ENCODE results near the gene PKP1. TPM values are rescaled to one million over a fixed set of nuclear protein-coding genes. Genes with fewer than 3 reads are reported as not detected.

Gene PKP1
- total and polyA plus RNA-seq, 4 experiments from 2014 or later, result not detected

DNA sequence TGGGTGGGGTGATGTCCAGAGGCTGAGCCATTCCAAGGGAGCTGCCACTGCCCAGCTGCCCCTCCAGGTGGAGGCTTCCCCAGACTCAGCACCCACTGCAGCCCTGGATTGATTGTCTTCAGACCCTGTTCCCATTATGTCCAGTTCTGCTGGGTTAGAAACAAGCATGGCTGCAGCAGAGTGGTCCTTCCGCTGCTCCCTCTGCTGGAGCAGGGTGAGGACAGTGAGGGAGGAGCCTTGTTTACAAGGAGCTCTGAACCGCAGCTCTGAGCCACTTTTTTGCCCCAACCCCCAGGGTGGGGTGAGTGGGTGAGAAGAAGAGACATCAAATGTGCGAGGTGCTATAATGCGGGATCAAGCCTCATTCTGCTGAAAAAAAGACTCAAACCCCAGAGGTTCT, 91.9 kb downstream of the PKP1 start:
- Mint-ChIP-seq H3K36me3 (no peaks in the 10 kb centered on the region), H3K4me1 (no peaks in the 10 kb centered on the region), H3K27ac (no peak overlapping the region), H3K9me3 (no peaks in the 10 kb centered on the region), H3K4me3 (no peak overlapping the region), H3K27me3 (peaks cover 1 to 24% of the 10 kb centered on the region in 2 donors)
- ChIA-PET CTCF (ENCODE audit: partially characterized antibody) (interaction anchor here (0.6 kb wide), 1 partner anchor 27 kb away, joined by 3 read pairs; no protein-coding TSS in a partner anchor), POLR2A (ENCODE audit: partially characterized antibody) (no interaction called here)
- Histone ChIP-seq H3K4me3 (ENCODE audit: low read length in 2 of 2) (no peak overlapping the region), H3K36me3 (ENCODE audit: insufficient read depth, low read length) (no peaks in the 10 kb centered on the region), H3K9me3 (ENCODE audit: control insufficient read depth in 1 of 2, low read length in 2 of 2) (no peaks in the 10 kb centered on the region), H3K4me1 (ENCODE audit: insufficient read depth, low read length) (no peaks in the 10 kb centered on the region), H3K27me3 (ENCODE audit: insufficient read depth, low read length) (no peaks in the 10 kb centered on the region), H3K27ac (ENCODE audit: low read depth, low read length) (no peak overlapping the region)
- intact Hi-C loops (cut with micrococcal nuclease), result no loop called here
- no peak for DNase-seq

DNA sequence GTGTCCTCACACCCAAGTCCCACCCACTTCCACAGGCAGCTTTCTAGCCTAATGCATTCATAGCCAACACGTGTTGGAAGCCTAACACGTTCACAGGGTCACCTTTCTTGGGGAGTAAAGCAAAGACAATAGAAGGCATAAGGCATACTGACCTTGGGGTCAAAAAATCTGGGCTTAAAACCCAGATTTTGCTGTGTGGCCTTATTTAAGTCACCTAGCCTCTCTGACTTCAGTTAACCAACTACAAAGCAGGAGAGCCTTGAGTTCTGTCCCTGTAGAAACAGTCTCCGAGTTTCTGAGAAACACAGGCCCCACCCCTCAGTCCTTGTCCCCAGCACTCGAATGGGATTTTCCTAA, 92.8 kb downstream of the PKP1 start:
- no peak overlapping the region for H3K4me3 Mint-ChIP-seq
- no peak overlapping the region for H3K4me3 ChIP-seq (ENCODE audit: low read length in 2 of 2)
- H3K36me3 ChIP-seq (ENCODE audit: insufficient read depth, low read length), result no peaks in the 10 kb centered on the region
- H3K27ac Mint-ChIP-seq, result no peak overlapping the region
- H3K9me3 Mint-ChIP-seq, result no peaks in the 10 kb centered on the region
- H3K9me3 ChIP-seq (ENCODE audit: control insufficient read depth in 1 of 2, low read length in 2 of 2), result no peaks in the 10 kb centered on the region
- peaks cover under 1 to 23% of the 10 kb centered on the region in 2 donors for H3K27me3 Mint-ChIP-seq
- H3K4me1 Mint-ChIP-seq, result no peaks in the 10 kb centered on the region
- H3K27me3 ChIP-seq (ENCODE audit: insufficient read depth, low read length), result no peaks in the 10 kb centered on the region
- no peaks in the 10 kb centered on the region for H3K4me1 ChIP-seq (ENCODE audit: insufficient read depth, low read length)
- CTCF ChIA-PET (ENCODE audit: partially characterized antibody), result no interaction called here
- no peaks in the 10 kb centered on the region for H3K36me3 Mint-ChIP-seq
- intact Hi-C loops (cut with micrococcal nuclease), result no loop called here
- no peak overlapping the region for H3K27ac ChIP-seq (ENCODE audit: low read depth, low read length)
- POLR2A ChIA-PET (ENCODE audit: partially characterized antibody), result no interaction called here
- no peak for DNase-seq

DNA sequence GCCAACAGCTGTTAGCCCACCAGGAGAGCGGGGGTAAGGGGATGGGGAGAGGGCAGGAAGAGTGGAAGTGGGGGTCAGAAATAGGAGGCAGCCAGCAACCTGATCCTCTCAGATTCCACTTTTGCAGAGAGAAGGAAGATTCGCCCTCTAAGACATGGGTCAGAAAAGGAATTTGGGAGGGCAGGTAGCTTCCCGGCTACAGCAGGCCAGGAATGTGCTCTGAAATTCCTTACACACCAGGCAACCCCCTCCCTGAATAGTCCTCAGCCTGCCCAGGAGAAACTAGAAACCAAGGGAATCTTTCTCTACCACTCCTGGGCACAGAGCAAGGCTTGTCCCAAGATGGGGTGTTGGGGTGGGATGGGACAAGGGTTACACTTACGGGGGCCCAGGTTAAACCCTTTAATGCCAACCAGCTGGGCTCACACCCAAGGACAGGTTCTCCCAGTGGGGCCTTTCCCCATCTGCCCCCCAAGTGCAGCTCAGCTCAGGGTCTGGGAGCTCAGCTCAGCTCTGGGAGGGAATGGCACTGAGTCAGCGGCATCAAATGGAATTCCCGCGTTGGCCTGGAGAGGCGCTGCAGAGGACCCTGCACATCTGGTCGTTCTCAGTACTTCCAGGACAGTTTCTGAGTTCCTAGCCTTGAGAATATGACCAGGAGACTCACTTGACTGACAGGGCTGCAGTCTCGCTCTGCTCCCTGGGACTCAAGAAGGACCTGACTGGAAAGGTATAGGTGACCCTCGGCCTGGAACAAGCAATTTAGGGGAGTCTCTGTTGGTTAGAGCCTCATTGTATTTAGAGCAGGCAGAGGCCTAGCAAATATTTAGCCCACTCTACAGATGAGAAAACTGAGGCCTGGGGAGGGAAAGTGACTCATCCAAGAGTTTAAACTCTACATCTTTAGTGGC, 93.4 kb downstream of the PKP1 start:
- DNase-seq, result no peak
- Histone ChIP-seq H3K4me1 (ENCODE audit: insufficient read depth, low read length) (no peaks in the 10 kb centered on the region), H3K36me3 (ENCODE audit: insufficient read depth, low read length) (no peaks in the 10 kb centered on the region), H3K27ac (ENCODE audit: low read depth, low read length) (no peak overlapping the region), H3K9me3 (ENCODE audit: control insufficient read depth in 1 of 2, low read length in 2 of 2) (no peaks in the 10 kb centered on the region), H3K27me3 (ENCODE audit: insufficient read depth, low read length) (no peaks in the 10 kb centered on the region), H3K4me3 (ENCODE audit: low read length in 2 of 2) (no peak overlapping the region)
- Mint-ChIP-seq H3K36me3 (no peaks in the 10 kb centered on the region), H3K27me3 (peaks cover 2 to 23% of the 10 kb centered on the region in 2 donors), H3K4me3 (no peak overlapping the region), H3K4me1 (no peaks in the 10 kb centered on the region), H3K9me3 (no peaks in the 10 kb centered on the region), H3K27ac (no peak overlapping the region)
- intact Hi-C loops (cut with micrococcal nuclease), result no loop called here
- POLR2A ChIA-PET (ENCODE audit: partially characterized antibody), result no interaction called here
- CTCF ChIA-PET (ENCODE audit: partially characterized antibody), result no interaction called here

DNA sequence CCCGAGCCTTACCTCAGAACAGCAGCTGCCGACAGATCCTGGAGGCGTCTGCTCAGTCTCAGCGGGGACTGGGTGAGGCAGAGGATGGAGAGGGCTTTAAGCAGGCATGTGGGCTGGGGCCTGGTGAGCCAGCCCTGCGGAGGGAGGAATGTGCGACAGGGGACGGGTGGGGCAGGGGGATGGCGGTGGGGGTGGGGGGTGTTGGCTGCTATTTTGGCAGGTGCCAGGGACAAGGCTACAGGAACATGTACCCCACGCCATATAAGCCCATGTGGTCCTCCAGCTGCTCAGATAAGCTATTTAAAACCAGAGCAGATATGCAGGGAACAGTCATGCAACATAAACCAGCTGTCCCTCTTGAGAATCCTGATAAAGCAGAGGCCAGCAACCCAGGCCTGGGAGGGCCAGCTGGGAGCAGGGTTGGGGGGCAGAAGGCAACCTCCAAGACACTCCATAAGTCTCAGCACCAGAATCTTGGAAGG, 94.3 kb downstream of the PKP1 start, which contains the start of gene TNNT2:
TSS of gene TNNT2 (minus strand) at position 70 of the 482 bp plus-strand sequence. CDS start 4,426 bp downstream, outside the sequence.
- ChIA-PET CTCF (ENCODE audit: partially characterized antibody) (no interaction called here), POLR2A (ENCODE audit: partially characterized antibody) (no interaction called here)
- Histone ChIP-seq H3K27me3 (ENCODE audit: insufficient read depth, low read length) (no peaks in the 10 kb centered on the region), H3K27ac (ENCODE audit: low read depth, low read length) (no peak within 1 kb of the TSS), H3K4me3 (ENCODE audit: low read length in 2 of 2) (no peak within 1 kb of the TSS), H3K4me1 (ENCODE audit: insufficient read depth, low read length) (no peaks in the 10 kb centered on the region), H3K9me3 (ENCODE audit: control insufficient read depth in 1 of 2, low read length in 2 of 2) (no peaks in the 10 kb centered on the region), H3K36me3 (ENCODE audit: insufficient read depth, low read length) (no peaks in the 10 kb centered on the region)
- Mint-ChIP-seq H3K36me3 (no peaks in the 10 kb centered on the region), H3K4me3 (peak within 1 kb of the TSS in 1 of 8 donors; percentile 12), H3K9me3 (no peaks in the 10 kb centered on the region), H3K27ac (no peak within 1 kb of the TSS), H3K27me3 (peaks cover 4 to 17% of the 10 kb centered on the region in 2 donors), H3K4me1 (no peaks in the 10 kb centered on the region)
- intact Hi-C loops (cut with micrococcal nuclease), result no loop called here
- DNase-seq, result no peak

DNA sequence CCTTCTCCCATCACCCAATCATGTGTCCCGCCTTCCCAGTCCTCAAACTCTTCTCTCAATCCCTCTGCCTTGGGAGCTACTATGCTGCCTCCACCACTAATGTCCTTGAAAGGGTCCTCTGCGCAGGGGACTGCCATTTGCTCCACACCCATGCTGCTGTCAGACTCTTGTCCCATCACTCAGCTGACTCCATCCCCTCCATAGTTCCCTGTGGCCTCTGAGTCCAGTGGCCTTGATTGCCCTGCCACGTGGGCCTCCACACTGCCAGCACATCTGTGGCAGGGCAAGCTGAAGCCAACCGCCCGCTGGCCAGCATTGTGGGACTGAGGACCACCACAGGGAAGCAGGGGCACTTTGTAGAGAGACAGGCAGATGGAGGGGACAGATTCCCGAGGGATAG, 95.5 kb downstream of the PKP1 start:
- Histone ChIP-seq H3K4me1 (ENCODE audit: insufficient read depth, low read length) (no peaks in the 10 kb centered on the region), H3K9me3 (ENCODE audit: control insufficient read depth in 1 of 2, low read length in 2 of 2) (no peaks in the 10 kb centered on the region), H3K4me3 (ENCODE audit: low read length in 2 of 2) (no peak overlapping the region), H3K27me3 (ENCODE audit: insufficient read depth, low read length) (no peaks in the 10 kb centered on the region), H3K27ac (ENCODE audit: low read depth, low read length) (no peak overlapping the region), H3K36me3 (ENCODE audit: insufficient read depth, low read length) (no peaks in the 10 kb centered on the region)
- Mint-ChIP-seq H3K27me3 (peaks cover 7 to 18% of the 10 kb centered on the region in 2 donors), H3K9me3 (no peaks in the 10 kb centered on the region), H3K27ac (no peak overlapping the region), H3K36me3 (no peaks in the 10 kb centered on the region), H3K4me1 (no peaks in the 10 kb centered on the region), H3K4me3 (no peak overlapping the region)
- ChIA-PET POLR2A (ENCODE audit: partially characterized antibody) (no interaction called here), CTCF (ENCODE audit: partially characterized antibody) (no interaction called here)
- intact Hi-C loops (cut with micrococcal nuclease), result no loop called here
- no peak for DNase-seq

DNA sequence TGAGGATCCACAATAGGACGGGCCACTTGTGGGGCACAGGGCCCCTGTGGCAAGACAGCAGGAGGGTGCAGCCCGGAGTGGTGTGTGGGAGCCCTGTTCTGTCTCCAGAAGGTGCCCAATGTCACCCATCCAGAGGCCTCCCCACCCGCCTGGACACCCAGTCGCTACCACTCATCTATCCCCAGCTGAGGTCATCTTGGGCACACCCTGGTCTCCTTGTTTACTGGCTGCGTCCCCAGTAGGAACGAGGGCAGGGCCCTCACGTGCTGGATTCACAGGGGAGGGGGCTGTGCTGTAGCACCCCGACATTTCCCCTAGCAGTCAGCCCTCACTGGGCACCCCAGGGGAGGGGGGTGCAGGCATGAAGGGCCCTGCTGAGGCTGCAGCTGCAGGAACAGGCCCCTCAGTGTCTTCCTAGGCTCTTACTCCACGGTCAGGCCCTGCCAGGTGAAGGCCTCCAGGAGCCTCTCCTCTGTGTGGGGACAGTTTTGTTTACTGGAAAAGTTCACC, 96.5 kb downstream of the PKP1 start:
- H3K4me3 Mint-ChIP-seq, result no peak overlapping the region
- intact Hi-C loops (cut with micrococcal nuclease), result no loop called here
- no peaks in the 10 kb centered on the region for H3K36me3 Mint-ChIP-seq
- ChIA-PET POLR2A (ENCODE audit: partially characterized antibody) (no interaction called here), CTCF (ENCODE audit: partially characterized antibody) (no interaction called here)
- H3K36me3 ChIP-seq (ENCODE audit: insufficient read depth, low read length), result no peaks in the 10 kb centered on the region
- H3K4me1 Mint-ChIP-seq, result no peaks in the 10 kb centered on the region
- no peak for DNase-seq
- H3K27ac ChIP-seq (ENCODE audit: low read depth, low read length), result no peak overlapping the region
- no peak overlapping the region for H3K27ac Mint-ChIP-seq
- H3K9me3 ChIP-seq (ENCODE audit: control insufficient read depth in 1 of 2, low read length in 2 of 2), result no peaks in the 10 kb centered on the region
- H3K4me3 ChIP-seq (ENCODE audit: low read length in 2 of 2), result no peak overlapping the region
- H3K27me3 Mint-ChIP-seq, result peaks cover 8 to 11% of the 10 kb centered on the region in 2 donors
- H3K27me3 ChIP-seq (ENCODE audit: insufficient read depth, low read length), result no peaks in the 10 kb centered on the region
- no peaks in the 10 kb centered on the region for H3K4me1 ChIP-seq (ENCODE audit: insufficient read depth, low read length)
- no peaks in the 10 kb centered on the region for H3K9me3 Mint-ChIP-seq

DNA sequence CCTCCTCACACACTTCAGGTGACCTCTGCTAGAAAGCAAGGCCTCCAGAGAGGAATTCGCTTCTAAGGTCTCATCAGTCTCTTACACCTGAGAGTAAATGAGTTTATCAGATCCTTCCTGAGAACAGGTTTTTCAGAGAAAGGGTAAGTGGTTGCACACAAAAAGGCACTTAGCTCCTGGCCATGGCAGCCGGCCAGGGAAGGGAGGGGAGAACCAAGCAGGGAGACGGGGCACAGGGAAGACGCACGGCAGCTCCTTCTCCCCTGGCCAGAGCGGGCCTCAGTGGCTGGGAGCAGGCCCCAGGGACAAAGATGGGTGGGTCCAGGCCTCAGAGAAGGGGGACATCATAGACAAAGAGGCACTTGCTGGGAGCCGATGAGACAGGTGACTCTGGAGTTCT, 97.8 kb downstream of the PKP1 start:
- no peak overlapping the region for H3K27ac ChIP-seq (ENCODE audit: low read depth, low read length)
- intact Hi-C loops (cut with micrococcal nuclease), result no loop called here
- Mint-ChIP-seq H3K4me3 (no peak overlapping the region), H3K27ac (no peak overlapping the region), H3K36me3 (no peaks in the 10 kb centered on the region), H3K9me3 (no peaks in the 10 kb centered on the region), H3K27me3 (peaks cover 11 to 17% of the 10 kb centered on the region in 2 donors), H3K4me1 (no peaks in the 10 kb centered on the region)
- no peaks in the 10 kb centered on the region for H3K4me1 ChIP-seq (ENCODE audit: insufficient read depth, low read length)
- no peaks in the 10 kb centered on the region for H3K36me3 ChIP-seq (ENCODE audit: insufficient read depth, low read length)
- ChIA-PET POLR2A (ENCODE audit: partially characterized antibody) (no interaction called here), CTCF (ENCODE audit: partially characterized antibody) (no interaction called here)
- no peak for DNase-seq
- no peak overlapping the region for H3K4me3 ChIP-seq (ENCODE audit: low read length in 2 of 2)
- no peaks in the 10 kb centered on the region for H3K27me3 ChIP-seq (ENCODE audit: insufficient read depth, low read length)
- H3K9me3 ChIP-seq (ENCODE audit: control insufficient read depth in 1 of 2, low read length in 2 of 2), result no peaks in the 10 kb centered on the region

Measured in CD4-positive, alpha-beta memory T cell (primary cell).